K562 (cell line): ENCODE data around the gene ZSWIM6. TPM values are rescaled to one million over a fixed set of nuclear protein-coding genes. Genes with fewer than 3 reads are reported as not detected.

Experiments
- ATAC-seq: fragments of 200-7000 bp; cut with Tn5 transposase; 3 replicates; pipeline ENCODE4 v1.9.1; 2020; ENCODE audit warnings: moderate library complexity
- BruUV-seq: library from RNA; stranded (reverse); fragments of 400-500 nt; replicated peaks from 2 replicates; lab custom pipeline; 2021; lab: Mats Ljungman, UMichigan
- CTCF ChIA-PET: fragments of 300-600 bp; formaldehyde crosslinking; extraction: SDS; loops from one replicate; lab custom pipeline; 2021; ENCODE audit warnings: low intra/inter-chr PET ratio; lab: Yijun Ruan, JAX
- POLR2A ChIA-PET: fragments of 300-600, 350-650 bp; sonication (Branson Sonifier 250); formaldehyde crosslinking; extraction: SDS; loops from one replicate; lab custom pipeline; 2021; ENCODE audit warnings: antibody characterized with exemption, inconsistent platforms; lab: Yijun Ruan, JAX
- DNase-seq, 4 experiments: peaks; one replicate each; pipeline versions ENCODE4 v3.0.0 to v3.0.0-alpha.2; 2011 to 2018; ENCODE audit warnings: low spot score in 3 of 4, mixed read lengths in 3 of 4; ENCODE audit errors: extremely low read depth in 1 of 4
- FAIRE-seq: peaks from 2 replicates; lab custom pipeline; 2011; peaks lifted over from hg19 to GRCh38; lab: Jason Lieb, UNC
- H2AFZ ChIP-seq: 2 replicates; pipeline ENCODE4 v1.6.0; 2011; ENCODE audit warnings: low read depth, low read length, control low read depth, inconsistent platforms
- H3K27ac ChIP-seq: fragments of 200-600 bp; 3 replicates; pipeline ENCODE4 v1.8.0; 2011; ENCODE audit warnings: low read depth, mild to moderate bottlenecking, control low read depth, inconsistent platforms, low read length, moderate library complexity, mixed read lengths; ENCODE audit errors: extremely low read depth
- H3K27me3 ChIP-seq, 2 experiments: fragments of 300-600 bp in 1 of 2; 2 replicates in 1 of 2; 3 replicates in 1 of 2; pipeline versions ENCODE4 v1.6.0 to v1.8.0; 2011; ENCODE audit warnings: inconsistent platforms in 2 of 2, low read length in 2 of 2, mild to moderate bottlenecking in 1 of 2, mixed read lengths in 1 of 2, moderate library complexity in 1 of 2; ENCODE audit not compliant: control insufficient read depth in 2 of 2, insufficient read depth in 2 of 2
- H3K36me3 ChIP-seq: fragments of 300-600 bp; 3 replicates; pipeline ENCODE4 v1.8.0; 2011; ENCODE audit warnings: mild to moderate bottlenecking, low read length, inconsistent platforms; ENCODE audit not compliant: control insufficient read depth, insufficient read depth
- H3K4me1 ChIP-seq, 2 experiments: fragments of 200-600 bp in 1 of 2; replicated peaks in 1 of 2; 2 replicates in 1 of 2; 3 replicates in 1 of 2; pipeline versions ENCODE4 v1.5.1 to v1.8.0; 2011; ENCODE audit warnings: inconsistent platforms in 2 of 2, low read length in 2 of 2, mild to moderate bottlenecking in 1 of 2, mixed read lengths in 1 of 2, moderate library complexity in 1 of 2; ENCODE audit not compliant: control insufficient read depth in 2 of 2, insufficient read depth in 2 of 2
- H3K4me2 ChIP-seq: 2 replicates; pipeline ENCODE4 v1.6.1; 2011; ENCODE audit warnings: low read length, control low read depth, inconsistent platforms, mixed read lengths; ENCODE audit not compliant: insufficient read depth
- H3K4me3 ChIP-seq: fragments of 200-600 bp; sonication (generic), shearing (Covaris generic); 2 replicates; pipeline ENCODE4 v1.5.1; 2016; ENCODE audit warnings: control low read depth, inconsistent platforms
- H3K79me2 ChIP-seq: fragments of 200-600 bp; 3 replicates; pipeline ENCODE4 v1.8.0; 2011; ENCODE audit warnings: low read length, inconsistent platforms; ENCODE audit not compliant: control insufficient read depth, insufficient read depth
- H3K9ac ChIP-seq, 2 experiments: 2 replicates each; pipeline versions ENCODE4 v1.6.0 to v1.6.1; 2011; ENCODE audit warnings: low read depth in 2 of 2, low read length in 2 of 2, control low read depth in 1 of 2, inconsistent platforms in 1 of 2, mild to moderate bottlenecking in 1 of 2, mixed read lengths in 1 of 2; ENCODE audit not compliant: insufficient read depth in 1 of 2
- H3K9me1 ChIP-seq: one replicate; pipeline ENCODE4 v1.6.0; 2011; ENCODE audit warnings: inconsistent platforms, mild to moderate bottlenecking, low read length, moderate library complexity; ENCODE audit not compliant: control insufficient read depth, insufficient read depth
- H3K9me3 ChIP-seq: replicated peaks from 2 replicates; pipeline ENCODE4 v1.5.1; 2011; ENCODE audit warnings: low read depth, low read length, inconsistent platforms; ENCODE audit not compliant: control insufficient read depth, insufficient read depth
- H4K20me1 ChIP-seq: replicated peaks from 2 replicates; pipeline ENCODE4 v1.6.1; 2011; ENCODE audit warnings: low read length, inconsistent platforms, mixed read lengths; ENCODE audit not compliant: control insufficient read depth, insufficient read depth
- FOXJ3 ChIP-seq: sonication (generic); formaldehyde crosslinking; IDR thresholded peaks from 2 replicates; pipeline ENCODE4 v1.4.0; 2020; ENCODE audit warnings: mild to moderate bottlenecking, missing genetic modification reagents
- HDAC6 ChIP-seq: IDR thresholded peaks from 2 replicates; pipeline ENCODE4 v1.6.1; 2012; ENCODE audit warnings: low read depth, mild to moderate bottlenecking, control low read depth, inconsistent platforms, low read length, moderate library complexity
- ILF3 ChIP-seq: fragments of 450-650 bp; IDR thresholded peaks from 2 replicates; pipeline ENCODE4 v1.6.1; 2018; ENCODE audit warnings: antibody characterized with exemption, mild to moderate bottlenecking, moderate library complexity, borderline replicate concordance
- MED1 ChIP-seq: sonication (generic); formaldehyde crosslinking; IDR thresholded peaks from 2 replicates; pipeline ENCODE4 v1.8.1; 2023; ENCODE audit warnings: missing genetic modification reagents, borderline replicate concordance
- PRMT5 ChIP-seq: sonication (generic); formaldehyde crosslinking; IDR thresholded peaks from 2 replicates; pipeline ENCODE4 v1.5.0; 2020; ENCODE audit warnings: missing genetic modification reagents
- RBM39 ChIP-seq: fragments of 200-400 bp; formaldehyde crosslinking; optimal IDR thresholded peaks from 2 replicates; pipeline ENCODE3; 2018; ENCODE audit warnings: low read depth, low read length
- RFX1 ChIP-seq: fragments of 450-650 bp; IDR thresholded peaks from 2 replicates; pipeline ENCODE4 v1.6.1; 2016; ENCODE audit warnings: mild to moderate bottlenecking, moderate library complexity
- RUNX1 ChIP-seq: sonication (generic); IDR thresholded peaks from 2 replicates; pipeline ENCODE4 v1.6.1; 2016; ENCODE audit warnings: antibody characterized with exemption, low read depth
- WGBS: fragments of 100-300 bp; shearing (Covaris generic); methylation state at CpG from one replicate; pipeline ENCODE4 v1.1.6; 2016; ENCODE audit warnings: low coverage, mixed read lengths; ENCODE audit not compliant: insufficient coverage; ENCODE audit errors: missing lambda C conversion rate; 5-methylcytosine and 5-hydroxymethylcytosine counted together
- in situ Hi-C: fragments of 300-500 bp; cut with MboI; formaldehyde crosslinking; loops from 4 replicates; pipeline ENCODE4 v1.15.0; 2018; ENCODE audit warnings: inconsistent platforms, mixed read lengths
- intact Hi-C: fragments of 100-400 bp; cut with micrococcal nuclease; formaldehyde crosslinking; loops from 2 replicates; pipeline ENCODE4 v1.14.2; 2022
- polyA plus RNA-seq, 8 experiments: library from polyadenylated mRNA; depleted of rRNA in 4 of 8; stranded (reverse) in 5 of 8; unstranded in 3 of 8; fragments of >200 nt; fragmentation: Nextera tagmentation in 2 of 8; fragmentation: Illumina TruSeq in 1 of 8; extraction: Ambion mirVana in 2 of 8; extraction: Trizol in 1 of 8; gene quantifications; 2 replicates each; pipeline versions ENCODE4 v1.2.1 to v1.2.3, GENCODE V29; 2011 to 2014; ENCODE audit warnings: inconsistent platforms in 1 of 8, missing spikeins in 1 of 8
- total RNA-seq, 7 experiments: library from RNA; depleted of rRNA in 6 of 7; stranded (reverse); fragments of >200 nt in 6 of 7; fragmentation: Illumina TruSeq in 2 of 7; extraction: Trizol in 2 of 7; gene quantifications; 2 replicates each; pipeline versions ENCODE4 v1.2.1 to v1.2.3, GENCODE V29; 2011 to 2021; ENCODE audit warnings: low replicate concordance in 1 of 7
- TF ChIP-seq, protein P1 (sequence below): fragments of 250-450 bp; sonication (Bioruptor Pico); IDR thresholded peaks from 2 replicates; pipeline ENCODE4 v1.9.0; 2021; ENCODE audit warnings: mild to moderate bottlenecking
- TF ChIP-seq, protein P2 (sequence below): sonication (generic); formaldehyde crosslinking; IDR thresholded peaks from 2 replicates; pipeline ENCODE4 v1.8.1; 2023; ENCODE audit warnings: mild to moderate bottlenecking, missing genetic modification reagents
- TF ChIP-seq, protein P3 (sequence below), 2 experiments: IDR thresholded peaks; 2 replicates each; pipeline ENCODE4 v1.6.1; 2011; ENCODE audit warnings: borderline replicate concordance in 1 of 2, control low read depth in 1 of 2, low read depth in 1 of 2, low read length in 1 of 2, mild to moderate bottlenecking in 1 of 2, mixed read lengths in 1 of 2, moderate library complexity in 1 of 2; ENCODE audit not compliant: insufficient read depth in 1 of 2, insufficient read length in 1 of 2, poor library complexity in 1 of 2, severe bottlenecking in 1 of 2; ENCODE audit errors: extremely low read depth in 1 of 2

The ZSWIM6 gene
- total and polyA plus RNA-seq, 9 of the 15 experiments (the other 6 are each of a cell fraction or from before 2014, with no cell fraction given) = 0.81 to 3.2 (median 2.0) TPM

DNA sequence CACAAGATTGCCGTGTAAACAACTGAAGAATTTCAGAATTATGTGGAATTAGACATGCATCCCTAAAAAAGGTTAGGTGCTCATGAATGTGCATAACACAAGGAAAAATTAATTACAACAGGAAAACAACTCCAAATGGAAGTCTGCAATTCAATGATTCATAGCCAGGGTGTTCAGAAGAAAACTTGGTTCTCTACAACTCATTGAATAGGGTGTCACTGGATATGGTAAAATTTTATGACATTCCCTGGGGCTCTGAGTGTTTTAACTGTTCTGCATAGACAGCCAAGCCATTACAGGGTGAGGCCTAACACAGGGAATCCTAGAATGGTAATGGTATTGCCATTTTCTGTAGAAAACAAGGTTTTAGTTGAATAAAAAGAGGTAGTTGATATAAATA lies 24.4 kb upstream of the ZSWIM6 start:
- BruUV-seq = no TSS peak
- peaks cover 0 to 3% of the 10 kb centered on the region in 2 experiments; a peak in 1 of 5 replicates for H3K4me1 ChIP-seq

More for the DNA sequence above, 24.4 kb upstream of the ZSWIM6 start:
- Histone ChIP-seq H2AFZ (no peak overlapping the region), H3K4me2 (no peak overlapping the region), H3K9ac (no peak overlapping the region), H3K79me2 (no peaks in the 10 kb centered on the region), H3K9me3 (no peaks in the 10 kb centered on the region), H3K36me3 (no peaks in the 10 kb centered on the region), H3K9me1 (no peaks in the 10 kb centered on the region), H3K27me3 (peaks cover 3 to 17% of the 10 kb centered on the region in 2 experiments; a peak in 4 of 5 replicates), H3K4me3 (no peak overlapping the region), H4K20me1 (no peaks in the 10 kb centered on the region), H3K27ac (no peak overlapping the region)
- WGBS = 0% methylated on average over 1 of the region's 1 CpG
- ATAC-seq (no peak), FAIRE-seq (no peak), DNase-seq (no peak)
- in situ Hi-C loops = no loop called here
- intact Hi-C loops = no loop called here
- CTCF ChIA-PET = no interaction called here
- TF ChIP-seq, protein P1, sequence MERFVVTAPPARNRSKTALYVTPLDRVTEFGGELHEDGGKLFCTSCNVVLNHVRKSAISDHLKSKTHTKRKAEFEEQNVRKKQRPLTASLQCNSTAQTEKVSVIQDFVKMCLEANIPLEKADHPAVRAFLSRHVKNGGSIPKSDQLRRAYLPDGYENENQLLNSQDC (CRISPR knock-in tag) = no peak
- TF ChIP-seq RFX1 = no peak
- TF ChIP-seq RBM39 = no peak
- TF ChIP-seq PRMT5 (CRISPR knock-in tag) = no peak
- TF ChIP-seq, protein P2, sequence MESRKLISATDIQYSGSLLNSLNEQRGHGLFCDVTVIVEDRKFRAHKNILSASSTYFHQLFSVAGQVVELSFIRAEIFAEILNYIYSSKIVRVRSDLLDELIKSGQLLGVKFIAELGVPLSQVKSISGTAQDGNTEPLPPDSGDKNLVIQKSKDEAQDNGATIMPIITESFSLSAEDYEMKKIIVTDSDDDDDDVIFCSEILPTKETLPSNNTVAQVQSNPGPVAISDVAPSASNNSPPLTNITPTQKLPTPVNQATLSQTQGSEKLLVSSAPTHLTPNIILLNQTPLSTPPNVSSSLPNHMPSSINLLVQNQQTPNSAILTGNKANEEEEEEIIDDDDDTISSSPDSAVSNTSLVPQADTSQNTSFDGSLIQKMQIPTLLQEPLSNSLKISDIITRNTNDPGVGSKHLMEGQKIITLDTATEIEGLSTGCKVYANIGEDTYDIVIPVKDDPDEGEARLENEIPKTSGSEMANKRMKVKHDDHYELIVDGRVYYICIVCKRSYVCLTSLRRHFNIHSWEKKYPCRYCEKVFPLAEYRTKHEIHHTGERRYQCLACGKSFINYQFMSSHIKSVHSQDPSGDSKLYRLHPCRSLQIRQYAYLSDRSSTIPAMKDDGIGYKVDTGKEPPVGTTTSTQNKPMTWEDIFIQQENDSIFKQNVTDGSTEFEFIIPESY (CRISPR knock-in tag) = no peak
- TF ChIP-seq FOXJ3 (CRISPR knock-in tag) = no peak
- TF ChIP-seq ILF3 = no peak
- TF ChIP-seq, protein P3, sequence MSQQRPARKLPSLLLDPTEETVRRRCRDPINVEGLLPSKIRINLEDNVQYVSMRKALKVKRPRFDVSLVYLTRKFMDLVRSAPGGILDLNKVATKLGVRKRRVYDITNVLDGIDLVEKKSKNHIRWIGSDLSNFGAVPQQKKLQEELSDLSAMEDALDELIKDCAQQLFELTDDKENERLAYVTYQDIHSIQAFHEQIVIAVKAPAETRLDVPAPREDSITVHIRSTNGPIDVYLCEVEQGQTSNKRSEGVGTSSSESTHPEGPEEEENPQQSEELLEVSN (IDR thresholded peaks at IDR 0.05; ENCODE audit: borderline replicate concordance in 1 of 2, extremely low read depth in 1 of 2, insufficient read depth in 1 of 2, insufficient read length in 1 of 2, low read depth in 1 of 2, low read length in 1 of 2, poor library complexity in 1 of 2, severe bottlenecking in 1 of 2) = no peak
- TF ChIP-seq RUNX1 = no peak
- no peak for TF ChIP-seq MED1
- no peak for TF ChIP-seq HDAC6
- POLR2A ChIA-PET = no interaction called here
